Stimulated activated CD8-positive, alpha-beta memory T cell treated with anti-CD3 and anti-CD28 coated beads, Interleukin-2, amount 100 ng/mL, for 48 hours (primary cell): ENCODE results near the gene ATPAF1.
"Not testable (repeated sequence)": the region's sequence is repeated elsewhere in the genome, so short reads cannot be mapped to it uniquely, and the experiment has no call there.

ENCODE experiments used
- DNase-seq, 2 donors: peaks; one replicate each; pipeline ENCODE4 v3.0.0-alpha.2; 2020; ENCODE audit warnings: low read depth in 2 of 2

Gene ATPAF1, protein sequence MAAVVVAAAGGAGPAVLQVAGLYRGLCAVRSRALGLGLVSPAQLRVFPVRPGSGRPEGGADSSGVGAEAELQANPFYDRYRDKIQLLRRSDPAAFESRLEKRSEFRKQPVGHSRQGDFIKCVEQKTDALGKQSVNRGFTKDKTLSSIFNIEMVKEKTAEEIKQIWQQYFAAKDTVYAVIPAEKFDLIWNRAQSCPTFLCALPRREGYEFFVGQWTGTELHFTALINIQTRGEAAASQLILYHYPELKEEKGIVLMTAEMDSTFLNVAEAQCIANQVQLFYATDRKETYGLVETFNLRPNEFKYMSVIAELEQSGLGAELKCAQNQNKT

GRCh38 chr1:46667782-46668760 is at the start of gene ATPAF1:
TSS of gene ATPAF1 (minus strand) at chr1:46668364. CDS start at chr1:46668322, 42 bp downstream.
- peak; percentile 47 to 52 for DNase-seq

GRCh38 chr1:46717654-46718053 is 49.5 kb upstream of the ATPAF1 start:
- DNase-seq, result no peak

- no peak for DNase-seq
Measured at GRCh38 chr1:46714976-46715375, 46.8 kb upstream of the ATPAF1 start.

DNA sequence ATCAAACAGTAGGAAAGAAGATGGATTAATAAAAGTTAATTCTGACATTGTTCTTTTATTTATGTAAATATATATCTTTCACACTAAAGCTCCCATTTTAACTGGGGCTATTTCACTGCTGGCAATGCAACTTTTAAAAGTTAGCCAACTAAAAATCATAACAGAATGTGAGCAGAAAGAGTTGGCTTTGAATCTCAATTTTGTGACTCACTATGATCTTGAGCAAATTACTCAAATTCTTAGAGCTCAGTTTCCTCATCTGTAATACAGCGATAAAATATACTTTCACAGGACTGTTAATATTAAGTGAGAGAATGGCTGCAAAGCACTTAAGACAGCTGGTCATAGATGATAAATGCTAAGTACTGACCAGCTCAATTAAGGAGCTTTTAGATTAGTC is 40.0 kb upstream of the ATPAF1 start:
- DNase-seq, result no peak

DNA sequence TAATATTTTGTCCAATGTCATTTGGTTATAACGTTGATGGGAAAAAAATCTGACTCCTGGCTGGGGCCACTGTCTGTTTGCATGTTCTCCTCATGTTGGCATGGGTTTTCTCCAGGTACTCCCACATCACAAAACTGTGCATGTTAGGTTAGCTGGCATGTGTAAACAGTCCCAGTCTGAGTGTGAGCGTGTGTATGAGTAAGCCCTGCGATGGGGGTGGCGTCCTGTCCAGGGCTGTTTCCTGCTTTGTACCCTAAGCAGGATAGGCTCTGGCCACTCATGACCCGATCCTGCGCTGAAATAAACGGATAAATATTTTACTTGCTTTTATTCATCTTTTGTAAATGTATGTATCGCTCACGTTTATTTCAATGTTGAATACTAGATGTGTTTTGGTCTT is 37.2 kb upstream of the ATPAF1 start:
- DNase-seq, result no peak

DNA sequence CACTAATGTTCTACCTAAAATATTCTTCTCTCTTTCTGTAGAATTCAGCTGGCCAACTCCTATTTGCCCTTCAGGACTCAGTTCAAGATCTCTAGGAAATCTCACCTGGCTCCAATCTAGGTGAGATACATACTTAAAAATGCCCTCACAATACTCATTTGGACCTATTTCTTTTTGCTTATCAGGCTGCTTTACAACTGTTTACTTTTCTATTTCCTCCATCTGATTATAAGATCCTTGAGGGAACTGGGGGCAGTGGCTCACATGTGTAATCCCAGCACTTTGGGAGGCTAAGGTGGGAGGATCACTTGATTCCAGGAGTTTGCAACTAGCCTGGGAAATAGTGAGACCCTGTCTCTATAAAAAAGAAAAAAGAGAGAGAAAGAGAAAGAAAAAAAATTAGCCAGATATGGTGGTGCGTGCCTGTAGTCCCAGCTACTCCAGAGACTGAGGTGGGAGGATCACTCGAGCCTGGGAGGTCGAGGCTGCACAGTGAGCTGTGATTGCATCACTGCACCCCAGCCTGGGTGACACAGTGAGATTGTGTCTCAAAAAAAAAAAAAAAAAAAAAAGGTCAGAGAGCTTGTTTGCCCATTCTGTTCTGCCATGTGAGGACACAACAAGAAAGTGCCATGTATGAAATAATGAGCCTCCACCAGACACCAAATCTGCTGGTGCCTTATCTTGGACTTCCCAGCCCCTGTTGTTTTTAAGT is 35.9 kb upstream of the ATPAF1 start:
- DNase-seq, result no peak

DNA sequence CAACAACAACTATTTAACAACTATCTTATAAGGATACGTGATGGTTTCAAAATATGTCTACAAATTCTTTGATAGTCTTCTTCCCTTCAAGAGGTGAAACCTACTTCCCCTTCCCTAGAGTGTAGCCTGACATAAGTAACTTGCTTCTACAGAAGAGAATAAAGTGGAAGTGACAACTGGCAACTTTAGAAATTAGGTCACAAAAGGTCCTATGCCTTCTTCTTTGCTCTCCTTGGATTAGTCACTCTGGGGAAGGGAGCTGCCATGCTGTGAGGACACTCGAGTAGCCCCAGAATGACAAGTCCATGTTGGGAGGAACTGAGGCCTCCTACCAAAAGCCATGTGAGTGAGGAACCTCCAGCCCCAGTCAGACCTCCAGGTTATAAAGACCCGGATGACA is 31.5 kb upstream of the ATPAF1 start:
- DNase-seq, result no peak

GRCh38 chr1:46697053-46697452 is 28.9 kb upstream of the ATPAF1 start:
- DNase-seq, result no peak

DNA sequence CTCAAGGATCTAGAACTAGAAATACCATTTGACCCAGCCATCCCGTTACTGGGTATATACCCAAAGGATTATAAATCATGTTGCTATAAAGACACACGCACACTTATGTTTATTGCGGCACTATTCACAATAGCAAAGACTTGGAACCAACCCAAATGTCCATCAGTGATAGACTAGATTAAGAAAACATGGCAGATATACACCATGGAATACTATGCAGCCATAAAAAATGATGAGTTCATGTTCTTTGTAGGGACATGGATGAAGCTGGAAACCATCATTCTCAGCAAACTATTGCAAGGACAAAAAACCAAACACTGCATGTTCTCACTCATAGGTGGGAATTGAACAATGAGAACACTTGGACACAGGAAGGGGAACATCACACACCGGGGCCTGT is 26.5 kb upstream of the ATPAF1 start:
- not testable (repeated sequence) for DNase-seq

- no peak for DNase-seq
Measured at GRCh38 chr1:46692811-46693770, 24.9 kb upstream of the ATPAF1 start.

GRCh38 chr1:46691997-46692790 is 24.0 kb upstream of the ATPAF1 start:
- no peak for DNase-seq

DNA sequence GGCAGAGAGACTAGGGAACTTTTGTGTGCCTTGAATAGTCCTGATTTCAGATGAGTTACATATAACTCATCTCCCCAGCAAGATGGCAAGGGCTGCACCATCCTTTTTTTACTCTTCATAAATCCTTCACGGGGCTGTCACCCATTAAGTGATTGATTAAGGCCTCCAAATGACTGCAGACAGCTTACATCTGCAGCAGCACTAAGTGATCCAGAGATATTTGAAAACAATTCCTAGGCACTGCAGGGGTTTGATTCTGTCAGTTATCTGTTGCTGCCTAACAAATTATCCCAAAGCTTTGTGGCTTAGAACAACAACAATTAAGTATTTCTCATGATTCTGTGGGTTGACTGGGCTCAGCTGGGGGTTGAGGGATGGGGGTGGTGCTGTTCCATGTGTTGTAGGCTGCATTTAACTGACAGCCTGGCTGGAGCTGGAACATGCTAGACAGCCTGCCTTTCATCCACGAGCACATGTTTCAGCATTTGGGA is 22.8 kb upstream of the ATPAF1 start:
- no peak for DNase-seq

DNA sequence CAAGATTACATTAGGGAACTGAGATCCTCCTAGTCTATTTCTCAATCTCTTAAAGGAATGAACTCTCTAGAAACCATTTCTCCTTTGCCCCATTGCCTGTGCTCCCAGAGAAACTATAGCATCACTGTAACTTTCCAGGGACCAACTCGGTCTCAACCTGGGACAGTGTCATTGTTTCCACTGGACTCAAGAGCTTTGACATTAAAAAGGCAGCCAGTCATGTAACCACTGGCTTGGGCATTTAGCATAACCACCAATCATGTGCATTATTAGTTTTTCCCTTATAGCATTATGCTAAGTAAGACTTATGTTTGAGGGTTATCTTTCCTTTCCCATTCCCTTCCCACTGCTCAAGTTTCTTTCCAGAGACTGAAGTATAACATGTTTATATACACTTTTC is 21.7 kb upstream of the ATPAF1 start:
- no peak for DNase-seq

- no peak for DNase-seq
Measured at GRCh38 chr1:46689356-46689755, 21.2 kb upstream of the ATPAF1 start.

- no peak for DNase-seq
Measured at GRCh38 chr1:46687921-46688509, 19.9 kb upstream of the ATPAF1 start.

- DNase-seq, result no peak
Measured at GRCh38 chr1:46687093-46687659, 19.0 kb upstream of the ATPAF1 start.

- DNase-seq, result no peak
Measured at GRCh38 chr1:46686255-46686654, 18.1 kb upstream of the ATPAF1 start.

- DNase-seq, result no peak
Measured at GRCh38 chr1:46684670-46685069, 16.5 kb upstream of the ATPAF1 start.

DNA sequence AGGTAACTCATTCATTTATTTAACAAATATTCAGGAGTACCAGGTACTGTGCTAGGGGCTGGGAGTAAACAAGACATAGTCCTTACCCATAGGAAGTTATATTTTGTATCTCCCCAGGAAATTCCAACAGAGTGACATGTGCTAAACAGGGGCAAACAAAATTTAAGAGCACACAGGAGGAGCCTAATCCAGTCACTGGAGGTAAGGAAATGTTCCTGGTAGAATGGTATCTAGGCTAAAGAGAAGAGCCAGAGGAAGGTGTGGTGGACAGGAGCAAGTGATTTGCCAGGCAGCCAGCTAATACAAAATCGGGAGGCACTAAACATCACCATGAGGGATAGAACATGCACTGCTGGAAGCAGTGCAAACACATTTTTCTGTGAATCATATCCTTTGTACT is 13.9 kb upstream of the ATPAF1 start:
- DNase-seq, result no peak
